ENCODE data around the gene RABEPK. TPM values are rescaled to one million over a fixed set of nuclear protein-coding genes. Genes with fewer than 3 reads are reported as not detected.

Gene RABEPK
- total and polyA plus RNA-seq, 8 donors = 13.9 to 28.4 (median 24.0) TPM

GRCh38 chr9:125258160-125258785, 57.9 kb downstream of the RABEPK start:
- H3K27ac ChIP-seq = peak overlapping the region in 1 of 2 donors; percentile 90
- no peaks in the 10 kb centered on the region for H3K36me3 ChIP-seq
- ATAC-seq (no peak), DNase-seq (no peak)
- H3K27me3 ChIP-seq = no peaks in the 10 kb centered on the region
- TF ChIP-seq CTCF (IDR thresholded peaks at IDR 0.05) = no peak
- H3K9me3 ChIP-seq = no peaks in the 10 kb centered on the region
- no peak overlapping the region for H3K4me3 ChIP-seq
- intact Hi-C loops (cut with DNase I) = no loop called here
- peaks cover 8 to 46% of the 10 kb centered on the region in 2 donors for H3K4me1 ChIP-seq

DNA sequence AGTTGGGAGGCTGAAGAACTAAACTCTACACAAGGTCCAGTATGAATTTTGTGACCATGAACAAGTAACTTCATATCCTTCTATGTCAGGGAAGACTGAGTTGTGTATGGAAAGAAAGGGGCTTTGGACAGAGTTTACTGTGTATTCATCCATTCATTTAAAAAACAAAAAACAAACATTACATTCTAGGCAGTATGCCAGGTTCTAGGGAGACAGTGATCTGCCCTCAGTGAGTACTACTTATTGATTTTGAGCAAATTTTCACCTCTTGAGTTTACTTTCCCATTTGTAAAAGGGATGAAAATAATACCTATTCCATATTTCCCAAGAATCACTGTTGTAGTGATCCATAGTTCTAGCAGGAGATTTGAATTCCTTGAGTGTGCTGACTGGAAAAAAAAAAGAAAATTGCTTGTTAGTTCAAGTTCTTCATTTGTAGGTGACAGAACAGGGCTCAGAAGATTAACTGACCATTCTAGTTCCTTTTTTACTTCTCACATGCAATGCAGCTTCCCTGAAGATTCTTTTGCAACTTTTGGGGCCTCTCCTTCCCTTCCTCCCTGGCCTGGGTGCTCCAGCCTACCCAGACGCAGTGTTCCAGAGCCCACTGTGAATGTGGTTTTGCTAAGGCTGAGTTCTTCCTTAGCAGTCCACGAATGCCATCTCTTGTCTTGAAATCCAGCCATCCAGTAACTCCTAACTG, 58.6 kb downstream of the RABEPK start:
- no peak for ATAC-seq
- no peak overlapping the region for H3K4me3 ChIP-seq
- H3K9me3 ChIP-seq = no peaks in the 10 kb centered on the region
- DNase-seq = no peak
- peaks cover 8 to 53% of the 10 kb centered on the region in 2 donors for H3K4me1 ChIP-seq
- H3K27me3 ChIP-seq = no peaks in the 10 kb centered on the region
- peaks cover 0 to 3% of the 10 kb centered on the region in 2 donors for H3K36me3 ChIP-seq
- TF ChIP-seq CTCF (IDR thresholded peaks at IDR 0.05) = no peak
- peak overlapping the region; percentile 20 to 90 for H3K27ac ChIP-seq
- intact Hi-C loops (cut with DNase I) = no loop called here

GRCh38 chr9:125260561-125260960, 60.2 kb downstream of the RABEPK start:
- intact Hi-C loops (cut with DNase I) = no loop called here
- H3K36me3 ChIP-seq = peaks cover 0 to 16% of the 10 kb centered on the region in 2 donors
- H3K9me3 ChIP-seq = no peaks in the 10 kb centered on the region
- H3K4me1 ChIP-seq = peaks cover 8 to 64% of the 10 kb centered on the region in 2 donors
- H3K27ac ChIP-seq = peak overlapping the region in 1 of 2 donors; percentile 90
- H3K27me3 ChIP-seq = no peaks in the 10 kb centered on the region
- DNase-seq (no peak), ATAC-seq (no peak)
- peak overlapping the region in 1 of 2 donors; percentile 92 for H3K4me3 ChIP-seq
- TF ChIP-seq CTCF (IDR thresholded peaks at IDR 0.05) = no peak

DNA sequence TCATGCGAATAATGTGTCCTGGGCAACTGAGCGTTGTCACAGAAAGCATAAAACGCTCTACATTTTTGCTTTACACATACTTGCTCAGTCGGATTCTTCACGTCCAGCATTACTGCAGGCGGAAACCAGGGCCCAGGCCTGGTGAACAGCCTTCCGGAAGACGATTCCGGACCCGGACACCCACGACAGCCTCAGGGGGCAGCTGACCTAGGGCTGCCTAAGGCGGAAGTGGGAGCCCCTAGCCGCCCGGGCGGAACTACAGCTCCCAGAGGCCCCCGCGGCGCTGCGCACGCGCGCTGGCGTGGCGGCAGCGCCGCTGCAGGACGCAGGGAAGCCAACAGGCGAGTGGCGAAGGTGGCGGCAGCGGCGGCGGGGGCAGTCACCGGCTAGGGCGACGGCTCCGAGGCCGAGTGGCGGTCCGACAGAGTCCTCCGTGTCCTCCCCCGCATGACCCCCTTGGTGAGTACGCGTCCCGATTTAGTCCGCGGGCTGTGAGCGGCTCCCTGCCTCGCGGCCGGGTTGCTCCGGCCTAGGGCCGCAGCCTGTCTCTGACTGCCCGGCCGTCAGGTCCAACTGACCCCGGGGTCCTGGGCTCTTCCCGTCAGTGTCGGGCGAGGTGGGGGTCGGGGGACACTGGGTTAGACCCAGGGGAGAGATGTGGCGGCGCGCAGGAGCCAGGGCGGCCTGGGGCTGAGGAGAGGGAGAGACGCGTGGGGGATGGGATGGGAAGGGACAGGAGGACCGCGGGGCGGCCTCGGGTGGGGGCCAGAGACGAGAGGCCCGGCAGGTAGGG, 61.4 kb downstream of the RABEPK start, which contains the start of gene GAPVD1:
GAPVD1 (plus strand) TSS at position 326 of the 793 bp plus-strand sequence. CDS start 37,096 bp downstream, outside the sequence.
- ATAC-seq (peak; percentile 99), DNase-seq (peak; percentile 88 to 98 (median 93))
- Histone ChIP-seq H3K4me3 (peak within 1 kb of the TSS; percentile 92 to 97), H3K27me3 (no peaks in the 10 kb centered on the region), H3K36me3 (peaks cover 0 to 25% of the 10 kb centered on the region in 2 donors), H3K4me1 (peaks cover 8 to 64% of the 10 kb centered on the region in 2 donors), H3K9me3 (no peaks in the 10 kb centered on the region), H3K27ac (peak within 1 kb of the TSS; percentile 78 to 90)
- intact Hi-C loops (cut with DNase I) = no loop called here
- TF ChIP-seq CTCF (IDR thresholded peaks at IDR 0.05) = peak; percentile 39 to 65

Measured in left lung (tissue), 10 donors.